Hepatocyte (in vitro differentiated cells): ENCODE results near the gene NUFIP1.

Experiments used
- CTCF ChIP-seq: fragments of 200-600 bp; sonication (generic); IDR thresholded peaks from 2 replicates; pipeline ENCODE4 v1.5.1; 2016; ENCODE audit warnings: antibody characterized with exemption, mild to moderate bottlenecking; ENCODE audit not compliant: poor library complexity
- EZH2 ChIP-seq: fragments of 200-600 bp; sonication (generic); IDR thresholded peaks from 2 replicates; pipeline ENCODE4 v1.6.1; 2016; ENCODE audit warnings: antibody characterized with exemption, mild to moderate bottlenecking, borderline replicate concordance

GRCh38 chr13:44932850-44933251 is 56.4 kb downstream of the NUFIP1 start:
- TF ChIP-seq CTCF, result no peak
- TF ChIP-seq EZH2, result no peak
